SU-DHL-6 (cell line): ENCODE results near the gene EBPL.

ENCODE experiments used
- H2AFZ ChIP-seq: fragments of 200-600 bp; sonication (generic); 2 replicates; pipeline ENCODE4 v1.6.1; 2014; ENCODE audit warnings: low read depth, mild to moderate bottlenecking, moderate library complexity, mixed read lengths, antibody characterized with exemption, low read length; ENCODE audit not compliant: severe bottlenecking
- H3F3A ChIP-seq: fragments of 200-600 bp; shearing (Covaris generic); 2 replicates; pipeline ENCODE4 v1.6.0; 2016; ENCODE audit warnings: antibody characterized with exemption, mild to moderate bottlenecking; ENCODE audit not compliant: insufficient read depth
- H3K27ac ChIP-seq: fragments of 200-600 bp; sonication (generic); 2 replicates; pipeline ENCODE4 v1.5.1; 2016; ENCODE audit warnings: low read depth, mild to moderate bottlenecking, low read length, moderate library complexity, mixed read lengths
- H3K27me3 ChIP-seq: fragments of 200-600 bp; sonication (generic), shearing (Covaris generic); 2 replicates; pipeline ENCODE4 v1.6.0; 2014; ENCODE audit warnings: mild to moderate bottlenecking, low read length
- H3K36me3 ChIP-seq: fragments of 200-600 bp; sonication (generic); 2 replicates; pipeline ENCODE4 v1.6.1; 2014; ENCODE audit warnings: mild to moderate bottlenecking, low read length, mixed read lengths
- H3K4me2 ChIP-seq: fragments of 300-600, 200-600 bp; shearing (Covaris generic), sonication (generic); 2 replicates; pipeline ENCODE4 v1.6.0; 2014; ENCODE audit warnings: low read length, low read depth, mild to moderate bottlenecking; ENCODE audit not compliant: poor library complexity, severe bottlenecking
- H3K4me3 ChIP-seq: fragments of 200-600 bp; sonication (generic); 2 replicates; pipeline ENCODE4 v1.5.1; 2014; ENCODE audit warnings: antibody characterized with exemption, low read length, mild to moderate bottlenecking, mixed read lengths; ENCODE audit not compliant: insufficient read depth, poor library complexity, severe bottlenecking
- H3K79me2 ChIP-seq: fragments of 200-600 bp; sonication (generic); 2 replicates; pipeline ENCODE4 v1.6.1; 2014; ENCODE audit warnings: mild to moderate bottlenecking, low read length, moderate library complexity; ENCODE audit not compliant: insufficient read depth
- H3K9ac ChIP-seq: fragments of 200-600 bp; sonication (generic); 2 replicates; pipeline ENCODE4 v1.7.0; 2014; ENCODE audit warnings: mild to moderate bottlenecking, low read length
- H3K9me2 ChIP-seq: fragments of 200-600 bp; sonication (generic); replicated peaks from 2 replicates; pipeline ENCODE4 v1.6.1; 2014; ENCODE audit warnings: low read length; ENCODE audit not compliant: insufficient read depth
- H3K9me3 ChIP-seq: fragments of 200-600 bp; sonication (generic); 2 replicates; pipeline ENCODE4 v1.6.1; 2014; ENCODE audit warnings: low read length, mixed read lengths; ENCODE audit not compliant: insufficient read depth
- H4K20me1 ChIP-seq: fragments of 200-600 bp; sonication (generic); 2 replicates; pipeline ENCODE4 v1.6.1; 2014; ENCODE audit warnings: low read depth, mild to moderate bottlenecking, antibody characterized with exemption, low read length, moderate library complexity, mixed read lengths
- EZH2phosphoT487 ChIP-seq: fragments of 200-600 bp; sonication (generic), shearing (Covaris generic); conservative IDR thresholded peaks from 2 replicates; pipeline ENCODE4 v1.6.1; 2018; ENCODE audit warnings: mild to moderate bottlenecking, antibody characterized with exemption, low read length, moderate library complexity, mixed read lengths
- TF ChIP-seq, protein P1 (sequence below): fragments of 200-600 bp; sonication (generic); IDR thresholded peaks from one replicate; pipeline ENCODE4 v1.5.1; 2017; ENCODE audit warnings: antibody characterized with exemption, mild to moderate bottlenecking, low read length, moderate library complexity; ENCODE audit not compliant: insufficient read depth, poor library complexity, severe bottlenecking

Gene EBPL

DNA sequence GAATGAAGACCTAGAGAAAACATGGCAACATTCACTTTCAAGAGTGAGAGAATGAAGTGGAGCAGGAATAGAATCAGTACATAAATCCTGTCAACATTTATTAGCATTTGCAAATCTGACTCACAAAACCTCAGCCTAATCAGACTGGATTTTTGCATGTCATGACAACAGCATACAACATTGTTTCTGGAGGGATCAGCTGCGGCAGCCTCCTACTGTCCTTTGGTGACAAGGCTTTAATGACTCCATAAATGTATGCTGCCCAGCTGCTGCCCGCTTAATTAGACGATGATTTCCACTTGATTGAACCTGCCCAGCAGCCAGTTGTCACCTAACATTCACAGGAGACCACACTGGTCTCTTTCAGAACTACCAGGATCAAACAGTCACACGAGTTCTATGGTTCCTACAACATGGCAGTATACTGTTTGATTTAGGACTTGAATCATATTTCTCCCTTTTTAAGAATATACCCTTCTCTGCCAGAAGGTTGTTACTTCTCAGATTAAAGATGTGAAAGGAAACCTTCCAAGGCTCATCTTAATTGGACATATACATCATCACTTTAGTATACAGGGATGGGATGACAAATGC lies 9.3 kb downstream of the EBPL start:
- TF ChIP-seq EZH2phosphoT487, result no peak
- TF ChIP-seq, protein P1, sequence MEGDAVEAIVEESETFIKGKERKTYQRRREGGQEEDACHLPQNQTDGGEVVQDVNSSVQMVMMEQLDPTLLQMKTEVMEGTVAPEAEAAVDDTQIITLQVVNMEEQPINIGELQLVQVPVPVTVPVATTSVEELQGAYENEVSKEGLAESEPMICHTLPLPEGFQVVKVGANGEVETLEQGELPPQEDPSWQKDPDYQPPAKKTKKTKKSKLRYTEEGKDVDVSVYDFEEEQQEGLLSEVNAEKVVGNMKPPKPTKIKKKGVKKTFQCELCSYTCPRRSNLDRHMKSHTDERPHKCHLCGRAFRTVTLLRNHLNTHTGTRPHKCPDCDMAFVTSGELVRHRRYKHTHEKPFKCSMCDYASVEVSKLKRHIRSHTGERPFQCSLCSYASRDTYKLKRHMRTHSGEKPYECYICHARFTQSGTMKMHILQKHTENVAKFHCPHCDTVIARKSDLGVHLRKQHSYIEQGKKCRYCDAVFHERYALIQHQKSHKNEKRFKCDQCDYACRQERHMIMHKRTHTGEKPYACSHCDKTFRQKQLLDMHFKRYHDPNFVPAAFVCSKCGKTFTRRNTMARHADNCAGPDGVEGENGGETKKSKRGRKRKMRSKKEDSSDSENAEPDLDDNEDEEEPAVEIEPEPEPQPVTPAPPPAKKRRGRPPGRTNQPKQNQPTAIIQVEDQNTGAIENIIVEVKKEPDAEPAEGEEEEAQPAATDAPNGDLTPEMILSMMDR, result no peak
- Histone ChIP-seq H4K20me1 (no peaks in the 10 kb centered on the region), H3K4me3 (no peak overlapping the region), H3K9ac (no peak overlapping the region), H3K9me3 (no peaks in the 10 kb centered on the region), H3K27me3 (no peaks in the 10 kb centered on the region), H3K79me2 (peaks cover 19% of the 10 kb centered on the region; the same call in 1 of the 2 replicates), H2AFZ (no peak overlapping the region), H3F3A (peaks cover 9% of the 10 kb centered on the region; the same call in 1 of the 2 replicates), H3K4me2 (no peak overlapping the region), H3K9me2 (no peaks in the 10 kb centered on the region), H3K36me3 (no peaks in the 10 kb centered on the region), H3K27ac (no peak overlapping the region)

DNA sequence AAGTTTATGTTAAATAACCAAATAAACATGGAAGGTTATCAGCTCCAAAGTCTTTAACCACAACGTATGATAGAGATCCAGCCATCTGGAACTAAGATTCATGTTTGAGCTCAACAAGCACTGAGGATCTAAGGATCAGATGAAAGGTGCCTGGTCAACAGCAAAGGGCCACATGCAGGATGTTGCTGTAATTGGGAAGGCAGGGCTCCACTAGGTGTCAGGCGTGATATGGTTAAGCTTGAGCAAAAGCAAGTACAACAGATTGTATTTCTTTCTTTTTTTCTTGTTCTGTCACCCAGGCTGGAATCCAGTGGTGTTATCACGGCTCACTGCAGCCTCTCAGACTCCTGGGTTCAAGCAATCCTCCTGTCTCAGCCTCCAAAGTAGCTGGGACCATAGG lies 12.0 kb downstream of the EBPL start:
- H3K9ac ChIP-seq, result no peak overlapping the region
- no peaks in the 10 kb centered on the region for H3K36me3 ChIP-seq
- no peaks in the 10 kb centered on the region for H3K9me3 ChIP-seq
- no peak overlapping the region for H3K4me3 ChIP-seq
- H3K4me2 ChIP-seq, result no peak overlapping the region
- no peaks in the 10 kb centered on the region for H3K27me3 ChIP-seq
- peaks cover 4% of the 10 kb centered on the region; the same call in 1 of the 2 replicates for H3F3A ChIP-seq
- H2AFZ ChIP-seq, result no peak overlapping the region
- H3K9me2 ChIP-seq, result no peaks in the 10 kb centered on the region
- H3K79me2 ChIP-seq, result peaks cover 16% of the 10 kb centered on the region; the same call in 1 of the 2 replicates
- no peak overlapping the region for H3K27ac ChIP-seq
- no peak for TF ChIP-seq EZH2phosphoT487
- TF ChIP-seq, protein P1, result no peak
- H4K20me1 ChIP-seq, result no peaks in the 10 kb centered on the region

DNA sequence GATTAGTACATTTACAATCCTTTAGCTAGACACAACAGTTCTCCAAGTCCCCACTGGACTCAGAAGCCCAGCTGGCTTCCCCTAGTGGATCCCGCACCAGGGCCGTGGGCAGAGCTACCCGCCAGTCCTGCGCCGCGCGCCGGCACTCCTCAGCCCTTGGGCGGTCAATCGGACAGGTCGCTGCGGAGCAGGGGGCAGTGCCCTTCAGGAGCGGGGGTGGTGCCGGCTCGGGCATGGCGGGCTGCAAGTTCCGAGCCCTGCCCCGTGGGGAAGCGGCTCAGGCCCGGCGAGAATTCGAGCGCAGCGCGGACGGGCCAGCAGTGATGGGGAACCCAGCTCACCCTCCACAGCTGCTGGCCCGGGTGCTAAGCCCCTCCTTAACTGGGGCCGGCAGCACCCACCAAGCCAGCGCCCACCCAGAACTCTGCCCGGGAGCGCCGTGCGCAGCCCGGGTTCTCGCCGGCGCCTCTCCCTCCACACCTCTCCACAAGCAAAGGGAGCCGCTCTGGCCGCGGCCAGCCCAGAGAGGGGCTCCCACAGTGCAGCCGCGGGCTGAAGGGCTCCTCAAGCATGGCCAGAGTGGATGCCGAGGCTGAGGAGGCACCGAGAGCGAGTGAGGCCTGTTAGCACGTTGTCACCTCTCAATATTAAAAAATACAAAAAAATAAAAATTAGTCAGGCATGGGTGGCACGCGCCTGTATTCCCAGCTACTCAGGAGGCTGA lies 12.9 kb downstream of the EBPL start:
- Histone ChIP-seq H3K79me2 (peaks cover 10% of the 10 kb centered on the region; the same call in 1 of the 2 replicates), H3K36me3 (no peaks in the 10 kb centered on the region)
- TF ChIP-seq, protein P1, result no peak
- no peak for TF ChIP-seq EZH2phosphoT487

More for the DNA sequence above, 12.9 kb downstream of the EBPL start:
- no peak overlapping the region for H2AFZ ChIP-seq
- H3K4me3 ChIP-seq, result no peak overlapping the region
- H3K9ac ChIP-seq, result no peak overlapping the region
- H4K20me1 ChIP-seq, result no peaks in the 10 kb centered on the region
- H3K27ac ChIP-seq, result no peak overlapping the region
- H3K9me3 ChIP-seq, result no peaks in the 10 kb centered on the region
- H3F3A ChIP-seq, result peaks cover 4% of the 10 kb centered on the region; the same call in 1 of the 2 replicates
- H3K4me2 ChIP-seq, result no peak overlapping the region
- no peaks in the 10 kb centered on the region for H3K27me3 ChIP-seq
- H3K9me2 ChIP-seq, result no peaks in the 10 kb centered on the region
